ENCODE results near the gene KCNQ1OT1. TPM values are rescaled to one million over a fixed set of nuclear protein-coding genes. Genes with fewer than 3 reads are reported as not detected.

The KCNQ1OT1 gene
- total RNA-seq, 1 donor = 5.1 TPM

DNA sequence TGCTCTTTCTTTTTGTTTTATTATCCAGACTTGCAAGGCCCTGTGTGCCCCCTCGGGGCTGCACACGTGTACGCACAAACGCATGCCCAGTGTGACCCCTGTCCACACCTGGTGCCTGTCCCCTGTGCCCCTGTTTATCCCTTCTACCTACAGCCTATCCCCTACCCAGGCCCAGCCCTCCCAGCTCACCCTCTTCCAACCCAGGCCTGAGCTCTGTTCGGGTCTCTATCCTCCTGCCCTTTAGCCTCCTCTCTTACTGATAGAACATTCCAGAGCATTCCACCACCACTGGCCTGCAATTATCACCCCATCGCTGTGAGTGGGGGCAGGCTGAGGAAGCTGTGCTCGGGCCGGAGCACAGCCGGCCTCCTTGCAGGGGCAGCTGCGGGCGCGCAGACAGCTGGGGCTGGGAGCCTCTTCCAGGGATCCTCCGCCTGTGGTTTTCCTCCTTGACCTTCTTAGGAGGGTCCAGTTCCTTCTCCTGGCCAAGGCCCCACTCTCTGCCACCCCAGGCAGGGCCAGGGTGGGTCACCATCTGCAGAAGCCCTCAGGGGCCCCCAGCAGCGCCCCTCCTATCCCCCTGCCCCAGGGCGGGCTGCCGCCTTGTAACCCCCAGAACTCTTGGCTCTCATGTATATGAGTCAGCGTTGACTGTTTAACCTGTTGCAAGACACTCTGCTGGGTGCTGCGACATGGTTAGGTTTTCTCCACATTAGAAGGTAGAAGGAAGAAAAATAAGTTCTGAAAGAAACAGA, 41.8 kb upstream of the KCNQ1OT1 start:
- Histone ChIP-seq H3K4me1 (ENCODE audit: insufficient read depth, low read length) (peaks cover 19% of the 10 kb centered on the region), H4K20me1 (ENCODE audit: insufficient read depth, low read length) (no peaks in the 10 kb centered on the region), H3K79me2 (ENCODE audit: insufficient read depth, low read length) (no peaks in the 10 kb centered on the region), H2AFZ (ENCODE audit: low read length) (peak overlapping the region; percentile 22), H3K4me3 (ENCODE audit: insufficient read depth, low read length) (no peak overlapping the region), H3K36me3 (ENCODE audit: insufficient read depth, low read length) (no peaks in the 10 kb centered on the region), H3K27me3 (ENCODE audit: insufficient read depth, low read length) (no peaks in the 10 kb centered on the region), H3K27ac (ENCODE audit: low read depth, low read length) (no peak overlapping the region), H3K4me2 (ENCODE audit: insufficient read depth, low read length) (peak overlapping the region; percentile 43), H3K9me3 (ENCODE audit: low read depth, low read length) (no peaks in the 10 kb centered on the region)
- peak; percentile 97 for DNase-seq (ENCODE audit: insufficient read length, low spot score, missing footprints)
- TF ChIP-seq, protein P1, sequence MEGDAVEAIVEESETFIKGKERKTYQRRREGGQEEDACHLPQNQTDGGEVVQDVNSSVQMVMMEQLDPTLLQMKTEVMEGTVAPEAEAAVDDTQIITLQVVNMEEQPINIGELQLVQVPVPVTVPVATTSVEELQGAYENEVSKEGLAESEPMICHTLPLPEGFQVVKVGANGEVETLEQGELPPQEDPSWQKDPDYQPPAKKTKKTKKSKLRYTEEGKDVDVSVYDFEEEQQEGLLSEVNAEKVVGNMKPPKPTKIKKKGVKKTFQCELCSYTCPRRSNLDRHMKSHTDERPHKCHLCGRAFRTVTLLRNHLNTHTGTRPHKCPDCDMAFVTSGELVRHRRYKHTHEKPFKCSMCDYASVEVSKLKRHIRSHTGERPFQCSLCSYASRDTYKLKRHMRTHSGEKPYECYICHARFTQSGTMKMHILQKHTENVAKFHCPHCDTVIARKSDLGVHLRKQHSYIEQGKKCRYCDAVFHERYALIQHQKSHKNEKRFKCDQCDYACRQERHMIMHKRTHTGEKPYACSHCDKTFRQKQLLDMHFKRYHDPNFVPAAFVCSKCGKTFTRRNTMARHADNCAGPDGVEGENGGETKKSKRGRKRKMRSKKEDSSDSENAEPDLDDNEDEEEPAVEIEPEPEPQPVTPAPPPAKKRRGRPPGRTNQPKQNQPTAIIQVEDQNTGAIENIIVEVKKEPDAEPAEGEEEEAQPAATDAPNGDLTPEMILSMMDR (IDR thresholded peaks at IDR 0.05; ENCODE audit: extremely low read depth, low read depth, low read length) = no peak

- H3K4me2 ChIP-seq (ENCODE audit: insufficient read depth, low read length) = no peak overlapping the region
- H3K4me3 ChIP-seq (ENCODE audit: insufficient read depth, low read length) = no peak overlapping the region
- no peaks in the 10 kb centered on the region for H3K79me2 ChIP-seq (ENCODE audit: insufficient read depth, low read length)
These were observed 41.2 kb upstream of the KCNQ1OT1 start for GRCh38 chr11:2741006-2741376.

GRCh38 chr11:2740275-2740940, 40.6 kb upstream of the KCNQ1OT1 start:
- Histone ChIP-seq H2AFZ (ENCODE audit: low read length) (no peak overlapping the region), H3K79me2 (ENCODE audit: insufficient read depth, low read length) (no peaks in the 10 kb centered on the region), H4K20me1 (ENCODE audit: insufficient read depth, low read length) (no peaks in the 10 kb centered on the region), H3K4me1 (ENCODE audit: insufficient read depth, low read length) (peaks cover 19% of the 10 kb centered on the region), H3K27ac (ENCODE audit: low read depth, low read length) (no peak overlapping the region), H3K4me3 (ENCODE audit: insufficient read depth, low read length) (no peak overlapping the region), H3K36me3 (ENCODE audit: insufficient read depth, low read length) (no peaks in the 10 kb centered on the region), H3K4me2 (ENCODE audit: insufficient read depth, low read length) (no peak overlapping the region), H3K9me3 (ENCODE audit: low read depth, low read length) (no peaks in the 10 kb centered on the region), H3K27me3 (ENCODE audit: insufficient read depth, low read length) (no peaks in the 10 kb centered on the region)
- TF ChIP-seq, protein P1 (IDR thresholded peaks at IDR 0.05; ENCODE audit: extremely low read depth, low read depth, low read length) = no peak
- DNase-seq (ENCODE audit: insufficient read length, low spot score, missing footprints) = peak; percentile 71

More at GRCh38 chr11:2741006-2741376, 41.2 kb upstream of the KCNQ1OT1 start:
- H4K20me1 ChIP-seq (ENCODE audit: insufficient read depth, low read length) = no peaks in the 10 kb centered on the region
- DNase-seq (ENCODE audit: insufficient read length, low spot score, missing footprints) = peak; percentile 64
- H2AFZ ChIP-seq (ENCODE audit: low read length) = no peak overlapping the region
- H3K9me3 ChIP-seq (ENCODE audit: low read depth, low read length) = no peaks in the 10 kb centered on the region
- no peaks in the 10 kb centered on the region for H3K27me3 ChIP-seq (ENCODE audit: insufficient read depth, low read length)
- H3K27ac ChIP-seq (ENCODE audit: low read depth, low read length) = no peak overlapping the region
- no peaks in the 10 kb centered on the region for H3K36me3 ChIP-seq (ENCODE audit: insufficient read depth, low read length)
- TF ChIP-seq, protein P1 (IDR thresholded peaks at IDR 0.05; ENCODE audit: extremely low read depth, low read depth, low read length) = no peak
- H3K4me1 ChIP-seq (ENCODE audit: insufficient read depth, low read length) = peaks cover 19% of the 10 kb centered on the region

All from osteoblast (primary cell).